SK-N-SH (cell line): ENCODE results near the gene FTO.

Experiments
- EZH2phosphoT487 ChIP-seq: fragments of 200-600 bp; sonication (generic); IDR thresholded peaks from 2 replicates; pipeline ENCODE4 v1.6.1; 2017; ENCODE audit warnings: low read depth, mixed run types, mild to moderate bottlenecking, antibody characterized with exemption, moderate library complexity, borderline replicate concordance
- POLR2AphosphoS5 ChIP-seq: IDR thresholded peaks from 2 replicates; pipeline ENCODE4 v1.6.1; 2012; ENCODE audit warnings: low read depth, low read length
- RFX5 ChIP-seq: IDR thresholded peaks from 2 replicates; pipeline ENCODE4 v1.6.1; 2012; ENCODE audit warnings: mild to moderate bottlenecking, improper control_type of control experiment, low read length
- SMC3 ChIP-seq: IDR thresholded peaks from 2 replicates; pipeline ENCODE4 v1.6.1; 2012; ENCODE audit warnings: low read depth, low read length, improper control_type of control experiment
- TF ChIP-seq, protein P1 (sequence below): IDR thresholded peaks from 2 replicates; pipeline ENCODE4 v1.4.0; 2012; ENCODE audit warnings: low read depth
- TF ChIP-seq, protein P2 (sequence below): IDR thresholded peaks from 2 replicates; pipeline ENCODE4 v1.4.0; 2012; ENCODE audit warnings: low read depth, borderline replicate concordance
- TF ChIP-seq, protein P3 (sequence below): IDR thresholded peaks from 2 replicates; pipeline ENCODE4; 2012
- TF ChIP-seq, protein P4 (sequence below): fragments of 200-600 bp; sonication (generic); IDR thresholded peaks from 2 replicates; pipeline ENCODE4 v1.6.1; 2017; ENCODE audit warnings: antibody characterized with exemption, mild to moderate bottlenecking, moderate library complexity

DNA sequence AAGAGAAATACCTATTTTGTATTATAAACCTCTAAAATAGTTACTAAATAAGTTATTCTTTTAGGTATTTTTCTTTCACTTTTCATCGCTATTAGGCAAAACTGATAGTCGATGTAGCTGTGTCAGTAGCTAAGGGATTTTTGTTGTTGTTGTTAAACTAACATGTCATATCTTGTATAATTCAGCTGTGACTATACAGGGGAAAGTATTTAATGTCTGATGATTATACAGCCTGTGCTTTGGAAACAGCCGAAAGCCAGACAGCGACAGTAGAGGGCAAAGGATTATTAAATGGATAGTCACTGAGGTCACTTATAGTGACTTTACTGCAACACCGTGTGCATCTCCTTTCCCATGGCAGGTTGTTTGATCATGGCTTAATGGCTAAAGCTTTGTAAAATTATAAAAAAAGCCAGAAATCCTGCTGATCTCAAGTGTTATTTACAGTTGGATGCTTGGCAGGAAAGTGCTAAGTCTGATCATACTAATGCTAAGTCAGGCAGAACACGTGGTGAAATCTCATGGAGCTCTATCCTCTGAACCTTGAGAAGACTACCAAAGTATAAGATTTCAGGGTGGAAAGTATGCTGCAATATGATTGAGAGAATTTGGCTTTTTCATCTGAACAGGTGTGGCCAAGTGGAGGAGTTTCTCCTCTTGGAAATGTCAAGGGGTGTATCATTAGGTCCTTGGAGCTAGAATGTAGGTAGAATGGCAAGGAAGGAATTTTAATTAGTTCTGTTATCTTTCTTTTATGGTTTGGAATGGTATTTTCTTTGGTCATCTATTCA, 88.4 kb downstream of the FTO start:
- TF ChIP-seq POLR2AphosphoS5 (no peak), RFX5 (no peak), EZH2phosphoT487 (no peak), SMC3 (no peak)
- TF ChIP-seq, protein P1, sequence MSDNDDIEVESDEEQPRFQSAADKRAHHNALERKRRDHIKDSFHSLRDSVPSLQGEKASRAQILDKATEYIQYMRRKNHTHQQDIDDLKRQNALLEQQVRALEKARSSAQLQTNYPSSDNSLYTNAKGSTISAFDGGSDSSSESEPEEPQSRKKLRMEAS = no peak
- TF ChIP-seq, protein P2, sequence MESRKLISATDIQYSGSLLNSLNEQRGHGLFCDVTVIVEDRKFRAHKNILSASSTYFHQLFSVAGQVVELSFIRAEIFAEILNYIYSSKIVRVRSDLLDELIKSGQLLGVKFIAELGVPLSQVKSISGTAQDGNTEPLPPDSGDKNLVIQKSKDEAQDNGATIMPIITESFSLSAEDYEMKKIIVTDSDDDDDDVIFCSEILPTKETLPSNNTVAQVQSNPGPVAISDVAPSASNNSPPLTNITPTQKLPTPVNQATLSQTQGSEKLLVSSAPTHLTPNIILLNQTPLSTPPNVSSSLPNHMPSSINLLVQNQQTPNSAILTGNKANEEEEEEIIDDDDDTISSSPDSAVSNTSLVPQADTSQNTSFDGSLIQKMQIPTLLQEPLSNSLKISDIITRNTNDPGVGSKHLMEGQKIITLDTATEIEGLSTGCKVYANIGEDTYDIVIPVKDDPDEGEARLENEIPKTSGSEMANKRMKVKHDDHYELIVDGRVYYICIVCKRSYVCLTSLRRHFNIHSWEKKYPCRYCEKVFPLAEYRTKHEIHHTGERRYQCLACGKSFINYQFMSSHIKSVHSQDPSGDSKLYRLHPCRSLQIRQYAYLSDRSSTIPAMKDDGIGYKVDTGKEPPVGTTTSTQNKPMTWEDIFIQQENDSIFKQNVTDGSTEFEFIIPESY = no peak
- TF ChIP-seq, protein P3, sequence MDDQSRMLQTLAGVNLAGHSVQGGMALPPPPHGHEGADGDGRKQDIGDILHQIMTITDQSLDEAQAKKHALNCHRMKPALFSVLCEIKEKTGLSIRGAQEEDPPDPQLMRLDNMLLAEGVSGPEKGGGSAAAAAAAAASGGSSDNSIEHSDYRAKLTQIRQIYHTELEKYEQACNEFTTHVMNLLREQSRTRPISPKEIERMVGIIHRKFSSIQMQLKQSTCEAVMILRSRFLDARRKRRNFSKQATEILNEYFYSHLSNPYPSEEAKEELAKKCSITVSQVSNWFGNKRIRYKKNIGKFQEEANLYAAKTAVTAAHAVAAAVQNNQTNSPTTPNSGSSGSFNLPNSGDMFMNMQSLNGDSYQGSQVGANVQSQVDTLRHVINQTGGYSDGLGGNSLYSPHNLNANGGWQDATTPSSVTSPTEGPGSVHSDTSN = no peak
- TF ChIP-seq, protein P4, sequence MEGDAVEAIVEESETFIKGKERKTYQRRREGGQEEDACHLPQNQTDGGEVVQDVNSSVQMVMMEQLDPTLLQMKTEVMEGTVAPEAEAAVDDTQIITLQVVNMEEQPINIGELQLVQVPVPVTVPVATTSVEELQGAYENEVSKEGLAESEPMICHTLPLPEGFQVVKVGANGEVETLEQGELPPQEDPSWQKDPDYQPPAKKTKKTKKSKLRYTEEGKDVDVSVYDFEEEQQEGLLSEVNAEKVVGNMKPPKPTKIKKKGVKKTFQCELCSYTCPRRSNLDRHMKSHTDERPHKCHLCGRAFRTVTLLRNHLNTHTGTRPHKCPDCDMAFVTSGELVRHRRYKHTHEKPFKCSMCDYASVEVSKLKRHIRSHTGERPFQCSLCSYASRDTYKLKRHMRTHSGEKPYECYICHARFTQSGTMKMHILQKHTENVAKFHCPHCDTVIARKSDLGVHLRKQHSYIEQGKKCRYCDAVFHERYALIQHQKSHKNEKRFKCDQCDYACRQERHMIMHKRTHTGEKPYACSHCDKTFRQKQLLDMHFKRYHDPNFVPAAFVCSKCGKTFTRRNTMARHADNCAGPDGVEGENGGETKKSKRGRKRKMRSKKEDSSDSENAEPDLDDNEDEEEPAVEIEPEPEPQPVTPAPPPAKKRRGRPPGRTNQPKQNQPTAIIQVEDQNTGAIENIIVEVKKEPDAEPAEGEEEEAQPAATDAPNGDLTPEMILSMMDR = no peak
